COLO668 (cell line): Measurements from ENCODE around the gene ALPL.

Source experiments
- DNase-seq: peaks from one replicate; lab custom pipeline; 2025; ENCODE audit not compliant: unreplicated experiment; lab: John Stamatoyannopoulos, UW

Gene ALPL

DNA sequence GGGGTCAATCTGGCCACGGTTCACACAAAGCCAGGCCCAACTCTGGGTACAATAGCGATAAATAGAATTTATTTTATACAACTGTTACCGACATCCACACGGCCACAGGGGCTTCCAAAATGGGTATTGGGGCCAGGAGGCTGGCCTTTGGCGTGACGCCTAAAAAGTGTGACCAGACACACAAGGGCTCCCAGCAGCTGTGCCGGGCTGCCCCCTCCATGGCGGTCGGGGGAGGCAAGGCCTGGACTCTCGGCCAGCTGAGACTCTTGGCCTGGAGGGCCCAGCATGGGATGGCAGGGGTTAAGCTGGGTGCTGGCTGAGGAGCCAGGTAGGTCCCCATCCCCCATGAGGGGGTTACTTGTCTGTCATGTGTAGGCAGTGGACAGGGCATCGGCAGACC lies 87.0 kb downstream of the ALPL start:
- no peak for DNase-seq

- DNase-seq, result no peak
Observed at GRCh38 chr1:21596628-21597027, 87.4 kb downstream of the ALPL start.

DNA sequence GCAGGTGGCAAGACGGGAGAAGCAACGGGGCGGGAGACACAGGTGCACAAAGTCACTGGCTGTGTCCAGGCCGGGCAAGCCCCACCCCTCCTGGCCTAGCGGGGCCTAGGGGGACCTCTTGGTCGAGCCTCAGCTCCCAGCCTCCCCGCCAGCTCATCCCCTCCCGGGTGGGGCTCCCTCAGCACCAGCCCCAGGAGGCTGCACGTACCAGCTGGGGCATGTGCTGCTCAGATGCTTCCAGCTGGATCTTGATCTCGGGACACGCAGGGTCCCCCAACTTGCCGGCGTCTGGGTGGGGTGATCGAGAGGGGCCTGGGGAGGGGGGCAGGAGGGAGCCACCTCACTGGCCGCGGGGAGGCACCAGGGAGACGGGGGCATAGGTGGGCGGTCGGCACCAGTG lies 88.5 kb downstream of the ALPL start:
- DNase-seq, result no peak

- no peak for DNase-seq
Observed at GRCh38 chr1:21598417-21598816, 89.2 kb downstream of the ALPL start.

DNA sequence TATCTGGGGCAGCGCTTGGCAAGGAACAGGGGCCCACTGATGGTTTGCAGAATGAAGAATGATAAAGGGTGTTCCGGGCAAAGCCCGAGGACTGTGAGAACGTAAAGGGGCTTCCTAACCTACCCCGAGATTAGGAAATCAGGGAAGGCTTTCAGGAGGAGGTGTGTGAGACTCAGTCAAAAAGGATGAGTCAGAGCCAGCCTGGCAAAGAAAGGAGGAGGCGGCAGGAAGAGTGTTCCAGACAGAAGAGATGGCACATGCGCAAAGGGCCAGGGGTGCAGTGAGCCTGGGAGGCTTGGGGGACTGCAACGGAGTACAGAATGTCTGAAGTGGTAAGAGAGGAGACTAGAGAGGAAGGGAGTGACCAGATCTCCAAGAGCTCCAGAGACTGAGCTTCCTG lies 89.7 kb downstream of the ALPL start:
- DNase-seq, result no peak

GRCh38 chr1:21599402-21599801 lies 90.2 kb downstream of the ALPL start:
- no peak for DNase-seq

- DNase-seq, result no peak
Observed at GRCh38 chr1:21601278-21602048, 92.2 kb downstream of the ALPL start.

DNA sequence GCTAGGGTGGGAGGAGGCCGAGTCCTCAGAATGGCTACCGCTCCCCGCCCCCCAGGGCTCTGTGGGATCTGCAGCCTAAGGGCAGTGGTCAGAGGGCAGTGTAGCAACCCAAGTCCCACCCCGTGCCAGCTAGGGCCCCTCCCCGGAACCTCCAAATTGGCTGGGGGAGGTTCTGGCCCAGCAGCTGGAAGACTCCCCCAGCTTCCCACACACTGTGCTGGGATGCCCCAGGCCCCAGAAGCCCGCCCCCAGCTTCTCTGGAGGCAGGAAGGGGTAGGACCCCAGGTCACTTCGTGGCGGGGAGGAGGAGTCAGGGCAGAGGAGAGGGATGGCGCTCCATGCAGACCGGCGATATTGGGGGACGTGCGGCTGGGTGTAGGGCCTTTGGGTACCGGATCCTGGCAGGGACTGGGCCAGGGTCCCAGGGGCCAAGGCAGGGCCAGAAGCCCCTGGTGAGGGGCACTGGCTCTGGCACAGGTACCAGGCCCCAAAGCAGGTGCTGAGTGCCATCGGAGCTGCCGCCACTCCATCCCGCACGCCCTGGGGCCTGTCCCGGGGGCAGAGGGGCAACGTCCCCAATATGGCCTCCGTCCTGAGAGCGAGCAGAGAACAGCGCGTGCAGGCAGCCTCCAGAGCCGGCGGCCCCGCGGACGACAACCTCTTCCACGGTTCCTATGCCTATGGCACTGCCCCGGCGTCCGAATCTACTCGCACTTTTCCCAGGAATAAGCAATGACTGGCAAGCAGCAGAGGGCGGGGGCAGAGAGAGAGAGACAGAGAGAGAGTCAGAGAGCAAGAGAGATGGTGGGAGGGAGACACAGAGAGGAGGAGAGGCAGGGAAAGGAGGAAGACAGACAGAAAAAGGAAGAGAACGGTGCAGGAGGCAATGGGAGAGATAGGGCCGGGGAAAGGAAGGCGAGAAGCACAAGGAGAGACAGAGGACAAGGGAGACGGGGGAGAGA lies 94.2 kb downstream of the ALPL start:
- DNase-seq, result no peak

GRCh38 chr1:21604208-21604957 lies 95.2 kb downstream of the ALPL start:
- DNase-seq, result peak; percentile 30

DNA sequence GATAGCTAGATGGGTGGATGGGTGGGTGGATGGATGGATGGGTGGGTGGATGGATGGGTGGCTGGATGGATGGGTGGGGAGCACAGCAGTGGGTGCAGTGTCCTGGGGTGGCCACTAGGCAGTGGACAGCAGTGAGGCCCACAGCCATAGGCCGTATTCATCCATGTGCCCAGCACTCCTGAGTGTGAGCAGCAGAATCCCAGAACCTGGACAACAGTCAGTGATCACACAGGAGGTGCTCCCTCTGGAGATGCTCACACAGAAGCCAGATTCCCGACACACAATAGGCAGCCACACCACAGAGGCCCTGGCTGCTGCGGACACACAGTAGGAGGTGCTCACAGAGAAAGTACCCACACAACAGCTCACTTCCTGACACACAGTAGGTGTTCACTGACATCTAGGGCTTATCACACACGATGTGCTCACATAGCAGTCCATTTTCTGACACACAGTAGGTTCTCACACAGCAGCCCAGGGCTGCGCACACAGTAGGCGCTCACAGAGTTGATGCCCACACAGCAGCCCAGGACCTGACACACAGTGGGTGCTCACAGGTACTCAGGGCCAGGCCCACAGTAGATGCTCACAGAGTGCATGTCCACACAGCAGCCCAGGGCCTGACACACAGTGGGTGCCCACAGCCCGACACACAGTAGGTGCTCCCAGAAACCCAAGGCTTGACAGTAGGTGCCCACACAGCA lies 95.9 kb downstream of the ALPL start:
- DNase-seq, result no peak

DNA sequence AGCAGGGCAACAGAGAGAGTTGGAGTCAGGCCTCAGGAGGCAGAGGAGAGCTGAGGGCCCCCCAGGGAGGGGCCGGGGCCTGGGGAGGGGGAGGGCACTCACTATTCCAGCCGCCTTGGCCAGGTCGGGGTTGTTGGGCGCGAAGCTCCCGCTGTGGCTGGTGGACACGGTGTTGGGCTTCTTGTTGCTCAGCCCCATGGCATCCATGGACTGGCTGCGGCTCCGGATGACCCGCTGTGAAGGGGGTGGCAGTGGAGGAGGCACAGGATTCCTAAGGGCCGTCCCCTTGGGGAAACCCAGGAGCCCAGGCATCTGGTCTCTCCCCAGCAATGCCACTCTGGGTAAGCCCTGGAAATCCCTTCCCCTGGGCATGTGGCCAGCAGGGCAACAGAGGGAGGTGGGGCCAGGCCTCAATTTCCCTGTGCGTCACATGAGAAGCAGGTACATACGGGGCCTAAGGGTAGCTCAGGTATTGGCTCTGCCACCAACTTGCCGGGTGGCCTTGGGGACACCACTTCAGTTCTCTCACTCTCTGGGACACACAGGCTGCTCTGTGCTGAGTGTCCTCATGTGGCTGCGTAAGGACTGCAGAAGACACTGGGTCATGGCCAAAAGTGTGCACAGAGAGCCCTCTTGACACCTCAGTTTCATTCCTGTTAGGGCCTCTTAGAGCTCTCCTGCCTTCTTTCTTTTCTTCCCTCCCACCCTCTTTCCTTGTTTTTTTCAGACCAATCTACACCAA lies 96.9 kb downstream of the ALPL start:
- no peak for DNase-seq

DNA sequence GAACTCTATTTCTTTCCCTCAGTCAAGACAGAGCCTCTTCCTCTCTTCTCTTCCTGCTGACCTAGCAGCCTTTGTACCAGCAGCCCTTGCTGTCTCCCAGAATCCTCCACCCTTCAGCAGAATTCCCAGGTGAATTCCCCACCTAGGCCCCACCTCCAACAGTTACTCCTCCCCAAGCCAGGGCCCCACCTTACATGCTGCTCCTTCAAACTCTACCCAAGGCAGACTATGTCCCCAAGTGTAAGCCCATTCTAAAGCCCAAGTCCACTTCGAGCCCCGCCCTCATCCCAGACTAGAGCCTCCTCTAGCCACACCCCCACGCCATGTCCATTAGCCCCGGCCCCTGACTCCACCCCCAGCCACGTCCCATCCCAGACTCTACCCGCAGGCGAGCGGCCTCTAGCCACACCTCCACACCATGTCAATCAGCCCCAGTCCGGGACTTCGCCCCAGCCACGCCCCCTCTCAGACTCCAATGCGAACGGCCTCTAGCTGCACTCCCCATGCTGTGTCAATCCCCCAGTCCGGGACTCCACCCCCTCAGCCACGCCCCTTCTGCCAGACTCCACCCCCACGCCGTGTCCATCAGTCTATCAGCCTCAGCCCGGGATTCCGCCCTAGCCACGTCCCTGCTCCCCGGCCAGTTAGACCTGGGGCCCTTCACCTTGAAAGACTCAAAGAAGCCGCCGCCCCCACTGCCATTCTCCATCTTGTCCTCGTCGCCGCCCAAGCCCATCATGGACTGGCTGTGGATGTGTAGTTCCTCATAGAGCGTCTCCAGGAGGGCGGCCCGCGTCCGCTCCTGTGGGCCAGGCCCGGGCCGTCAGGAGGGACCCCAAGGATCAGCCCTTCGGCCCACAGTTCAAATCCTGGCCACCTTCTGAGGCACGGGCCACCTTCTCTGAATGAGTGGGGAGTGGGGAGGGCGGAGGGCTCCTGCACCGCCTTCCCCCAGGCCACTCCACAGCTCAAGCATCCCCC lies 98.6 kb downstream of the ALPL start:
- no peak for DNase-seq

- no peak for DNase-seq
Observed at GRCh38 chr1:21608798-21609197, 99.6 kb downstream of the ALPL start.

DNA sequence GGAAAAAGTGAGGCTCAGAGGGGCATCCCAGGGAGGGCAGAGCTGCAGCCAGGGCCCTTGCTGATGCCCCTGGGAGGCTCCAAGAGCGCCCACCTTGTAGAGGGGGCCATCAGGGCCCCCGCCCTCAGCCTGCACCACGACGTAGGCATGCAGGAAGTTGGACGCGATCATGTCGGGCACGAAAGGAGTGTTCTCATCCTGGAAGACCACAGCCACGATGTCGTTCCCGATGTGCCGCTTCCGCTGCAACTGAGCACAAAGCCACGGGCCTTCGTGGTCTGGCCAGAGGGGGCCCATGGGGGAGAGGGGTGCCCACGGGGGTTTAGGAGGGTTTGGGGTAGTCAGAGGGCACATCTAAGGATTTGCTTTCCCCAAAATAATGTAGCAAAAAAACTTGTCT lies 100.8 kb downstream of the ALPL start:
- no peak for DNase-seq

DNA sequence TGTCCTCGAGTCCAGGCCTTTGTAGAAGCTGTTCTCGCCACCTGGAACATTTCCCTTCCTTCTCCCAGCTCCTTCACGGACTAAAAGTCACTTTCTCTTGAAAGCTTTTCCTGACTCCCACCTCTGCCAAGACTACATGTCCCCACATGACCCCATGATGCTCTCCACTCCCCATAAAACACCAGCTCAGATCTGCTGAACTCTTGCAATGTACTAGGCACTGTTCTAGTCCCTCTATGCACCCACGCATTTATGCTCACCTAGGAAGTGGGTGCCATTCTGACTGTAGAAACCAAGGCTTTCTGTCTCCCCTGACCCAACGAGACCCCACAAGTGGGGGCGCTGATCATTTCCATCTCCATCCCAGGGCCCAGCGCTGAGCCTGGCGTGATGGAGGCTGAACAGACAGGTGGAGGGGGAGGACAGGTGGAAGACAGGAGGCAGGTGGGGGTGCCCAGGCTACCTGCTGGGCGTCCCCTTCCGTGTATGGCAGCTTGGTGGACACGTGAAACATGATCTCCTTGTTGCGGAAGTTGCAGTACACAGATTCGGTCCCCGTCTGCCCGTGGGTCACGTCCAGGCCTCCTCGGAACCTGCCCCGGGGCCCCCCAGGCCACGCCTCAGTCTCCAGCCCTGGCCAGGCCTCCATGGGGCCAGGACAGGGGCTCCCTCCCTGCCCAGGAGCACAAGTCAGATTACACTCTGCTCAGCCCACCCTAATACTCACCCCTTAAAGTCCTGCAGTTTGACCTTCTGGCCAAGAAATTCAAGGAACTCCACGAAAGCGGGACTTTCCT lies 102.0 kb downstream of the ALPL start:
- peak; percentile 39 for DNase-seq

DNA sequence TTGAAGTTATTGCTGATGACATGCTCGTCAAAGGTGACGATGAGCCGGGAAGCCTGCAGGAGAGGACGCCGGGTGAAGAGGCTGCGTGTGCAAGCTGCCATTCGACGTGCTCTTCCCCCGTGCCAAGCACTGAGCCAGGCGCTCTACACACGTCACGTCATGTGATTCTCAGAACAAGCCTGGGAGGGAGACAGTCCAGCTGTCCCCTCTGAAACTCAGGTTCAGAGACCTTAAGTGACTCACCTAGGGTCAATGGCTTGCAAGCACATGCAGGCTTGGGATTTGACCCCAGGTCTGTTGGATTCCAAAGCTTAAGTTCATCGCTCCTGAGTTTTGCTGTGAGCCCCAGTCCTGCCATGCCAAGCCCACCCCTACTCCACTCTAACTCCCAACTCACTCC lies 102.8 kb downstream of the ALPL start:
- no peak for DNase-seq

GRCh38 chr1:21613072-21613867 lies 104.0 kb downstream of the ALPL start:
- no peak for DNase-seq
